CD14-positive monocyte (primary cell): ENCODE results near the gene RAB28. TPM values are rescaled to one million over a fixed set of nuclear protein-coding genes. Genes with fewer than 3 reads are reported as not detected.

Experiments
- DNase-seq, 3 donors: peaks; one replicate each; pipeline ENCODE4 v3.0.0-alpha.2; 2011 to 2022
- H2AFZ ChIP-seq: 2 replicates; pipeline ENCODE4 v1.6.0; 2012; ENCODE audit warnings: mild to moderate bottlenecking, low read depth, low read length, inconsistent platforms; ENCODE audit not compliant: insufficient read depth, poor library complexity, severe bottlenecking
- H3K27ac ChIP-seq, 2 donors: 1 replicate in 1 of 2; 2 replicates in 1 of 2; pipeline ENCODE4 v1.5.1; 2012 to 2013; ENCODE audit warnings: low read length in 2 of 2, control low read depth in 1 of 2, inconsistent platforms in 1 of 2, low read depth in 1 of 2, mild to moderate bottlenecking in 1 of 2
- H3K27me3 ChIP-seq, 2 donors: one replicate each; pipeline versions ENCODE4 v1.6.0 to v1.6.1; 2011 to 2013; ENCODE audit warnings: low read length in 2 of 2; ENCODE audit not compliant: control insufficient read depth in 2 of 2, insufficient read depth in 2 of 2
- H3K36me3 ChIP-seq, 2 donors: replicated peaks in 1 of 2; 1 replicate in 1 of 2; 2 replicates in 1 of 2; pipeline versions ENCODE4 v1.5.1 to v1.6.1; 2012 to 2013; ENCODE audit warnings: low read length in 2 of 2, control low read depth in 1 of 2, inconsistent platforms in 1 of 2, mild to moderate bottlenecking in 1 of 2; ENCODE audit not compliant: insufficient read depth in 2 of 2, control insufficient read depth in 1 of 2
- H3K4me1 ChIP-seq, 2 donors: 1 replicate in 1 of 2; 2 replicates in 1 of 2; pipeline versions ENCODE4 v1.5.1 to v1.6.1; 2012 to 2013; ENCODE audit warnings: low read length in 2 of 2, control low read depth in 1 of 2, inconsistent platforms in 1 of 2, mild to moderate bottlenecking in 1 of 2, moderate library complexity in 1 of 2; ENCODE audit not compliant: insufficient read depth in 2 of 2, control insufficient read depth in 1 of 2
- H3K4me2 ChIP-seq: replicated peaks from 2 replicates; pipeline ENCODE3; 2012; ENCODE audit warnings: low read length, moderate library complexity, mild to moderate bottlenecking; ENCODE audit not compliant: poor library complexity, severe bottlenecking; ENCODE audit errors: extremely low read depth
- H3K4me3 ChIP-seq, 3 experiments: fragments of 200-600 bp in 1 of 3; sonication (generic) in 1 of 3; replicated peaks in 1 of 3; 1 replicate in 2 of 3; 2 replicates in 1 of 3; pipeline ENCODE4 v1.5.1; 2011 to 2013; ENCODE audit warnings: low read length in 3 of 3, mild to moderate bottlenecking in 3 of 3, control low read depth in 2 of 3, low read depth in 2 of 3, inconsistent platforms in 1 of 3, moderate library complexity in 1 of 3
- H3K79me2 ChIP-seq: 2 replicates; pipeline ENCODE4 v1.6.0; 2012; ENCODE audit warnings: mild to moderate bottlenecking, control low read depth, inconsistent platforms, low read length, moderate library complexity; ENCODE audit not compliant: insufficient read depth
- H3K9ac ChIP-seq: 2 replicates; pipeline ENCODE4 v1.6.0; 2017; ENCODE audit warnings: low read length, mild to moderate bottlenecking; ENCODE audit not compliant: insufficient read depth, poor library complexity, severe bottlenecking
- H3K9me3 ChIP-seq, 2 donors: replicated peaks in 1 of 2; 1 replicate in 1 of 2; 2 replicates in 1 of 2; pipeline versions ENCODE4 v1.5.1 to v1.6.1; 2012 to 2013; ENCODE audit warnings: low read length in 2 of 2, control low read depth in 1 of 2; ENCODE audit not compliant: control insufficient read depth in 1 of 2, insufficient read depth in 1 of 2
- H4K20me1 ChIP-seq: 2 replicates; pipeline ENCODE4 v1.6.0; 2012; ENCODE audit warnings: mild to moderate bottlenecking, low read length, control low read depth, moderate library complexity; ENCODE audit not compliant: insufficient read depth
- H3K27ac Mint-ChIP-seq, 7 donors: one replicate each; pipeline ENCODE4 v1.8.0; 2020; ENCODE audit warnings: mild to moderate bottlenecking in 7 of 7, mixed read lengths in 7 of 7, moderate library complexity in 6 of 7, inconsistent platforms in 2 of 7
- H3K27me3 Mint-ChIP-seq, 3 donors: one replicate each; pipeline ENCODE4 v1.8.0; 2021 to 2022; ENCODE audit warnings: low read depth in 3 of 3, mild to moderate bottlenecking in 3 of 3, mixed read lengths in 3 of 3, moderate library complexity in 3 of 3, inconsistent platforms in 1 of 3
- H3K36me3 Mint-ChIP-seq, 2 donors: one replicate each; pipeline ENCODE4 v1.8.0; 2020; ENCODE audit warnings: mixed read lengths in 2 of 2, inconsistent platforms in 1 of 2, mild to moderate bottlenecking in 1 of 2
- H3K4me1 Mint-ChIP-seq: one replicate; pipeline ENCODE4 v1.8.0; 2020; ENCODE audit warnings: mild to moderate bottlenecking, mixed read lengths
- H3K4me3 Mint-ChIP-seq, 2 donors: one replicate each; pipeline ENCODE4 v1.8.0; 2020; ENCODE audit warnings: mild to moderate bottlenecking in 2 of 2, mixed read lengths in 2 of 2, moderate library complexity in 1 of 2
- H3K9me3 Mint-ChIP-seq, 7 donors: one replicate each; pipeline ENCODE4 v1.8.0; 2020 to 2022; ENCODE audit warnings: mixed read lengths in 7 of 7, mild to moderate bottlenecking in 6 of 7, moderate library complexity in 6 of 7, inconsistent platforms in 2 of 7
- CTCF ChIP-seq: fragments of 200-600 bp; IDR thresholded peaks from one replicate; pipeline ENCODE4 v1.8.0; 2022; ENCODE audit warnings: antibody characterized with exemption, mild to moderate bottlenecking
- WGBS: methylation state at CpG from one replicate; pipeline ENCODE4 v1.1.5; 2013; ENCODE audit warnings: missing lambda C conversion rate; ENCODE audit not compliant: insufficient coverage; 5-methylcytosine and 5-hydroxymethylcytosine counted together
- intact Hi-C, 2 donors: fragments of 100-400 bp; cut with micrococcal nuclease; formaldehyde crosslinking; loops; one replicate each; pipeline versions ENCODE4 v1.15.0 to v1.15.1; 2023
- polyA plus RNA-seq, 3 donors: library from polyadenylated mRNA; depleted of rRNA in 1 of 3; unstranded in 2 of 3; stranded (reverse) in 1 of 3; fragments of 300-500 nt in 2 of 3; fragments of >200 nt in 1 of 3; fragmentation: Illumina TruSeq in 2 of 3; gene quantifications; 1 replicate in 2 of 3; 2 replicates in 1 of 3; pipeline ENCODE4 v1.2.3, GENCODE V29; 2012 to 2021

Gene RAB28
- polyA plus RNA-seq, 3 donors, result 7.6 to 18.0 (median 17.8) TPM

GRCh38 chr4:13427599-13428325, 56.4 kb downstream of the RAB28 start:
- H3K27ac Mint-ChIP-seq, result no peak overlapping the region
- H3K9ac ChIP-seq, result no peak overlapping the region
- no peaks in the 10 kb centered on the region for H3K27me3 Mint-ChIP-seq
- H3K79me2 ChIP-seq, result no peaks in the 10 kb centered on the region
- no peaks in the 10 kb centered on the region for H4K20me1 ChIP-seq
- H3K27ac ChIP-seq, result no peak overlapping the region
- H3K4me3 ChIP-seq, result no peak overlapping the region
- no peak for TF ChIP-seq CTCF
- H3K4me1 ChIP-seq, result no peaks in the 10 kb centered on the region
- DNase-seq, result no peak
- WGBS, result 97% methylated on average over 12 of the region's 20 CpGs
- no peaks in the 10 kb centered on the region for H3K27me3 ChIP-seq
- H3K9me3 ChIP-seq, result no peaks in the 10 kb centered on the region
- H3K9me3 Mint-ChIP-seq, result peaks cover 3 to 16% (median 5%) of the 10 kb centered on the region in 7 donors
- H2AFZ ChIP-seq, result no peak overlapping the region
- peaks cover 0 to 12% of the 10 kb centered on the region in 2 donors for H3K36me3 ChIP-seq
- H3K4me2 ChIP-seq, result no peak overlapping the region
- H3K4me3 Mint-ChIP-seq, result no peak overlapping the region
- intact Hi-C loops, result no loop called here
- H3K36me3 Mint-ChIP-seq, result peaks cover 26 to 40% of the 10 kb centered on the region in 2 donors
- no peaks in the 10 kb centered on the region for H3K4me1 Mint-ChIP-seq

GRCh38 chr4:13415068-13415785, 68.9 kb downstream of the RAB28 start:
- Histone ChIP-seq H3K9me3 (peaks cover 7 to 9% of the 10 kb centered on the region in 2 donors), H4K20me1 (no peaks in the 10 kb centered on the region), H3K9ac (no peak overlapping the region), H3K4me3 (no peak overlapping the region), H3K27me3 (no peaks in the 10 kb centered on the region), H2AFZ (no peak overlapping the region), H3K4me1 (peaks cover 4 to 10% of the 10 kb centered on the region in 2 donors), H3K4me2 (no peak overlapping the region), H3K79me2 (no peaks in the 10 kb centered on the region), H3K27ac (no peak overlapping the region), H3K36me3 (peaks cover 0 to 8% of the 10 kb centered on the region in 2 donors)
- Mint-ChIP-seq H3K27ac (no peak overlapping the region), H3K27me3 (peaks cover 0 to 1% (median 0%) of the 10 kb centered on the region in 3 donors), H3K36me3 (peaks cover 22 to 30% of the 10 kb centered on the region in 2 donors), H3K4me1 (peaks cover 18% of the 10 kb centered on the region), H3K4me3 (no peak overlapping the region), H3K9me3 (peaks cover 15 to 29% (median 17%) of the 10 kb centered on the region in 7 donors)
- DNase-seq, result no peak
- TF ChIP-seq CTCF, result no peak
- intact Hi-C loops, result no loop called here
- WGBS, result 80% methylated on average over 28 of the region's 32 CpGs
